Endodermal cell (in vitro differentiated cells): ENCODE results near the gene CLEC16A. TPM values are rescaled to one million over a fixed set of nuclear protein-coding genes. Genes with fewer than 3 reads are reported as not detected.

Experiments used
- DNase-seq: peaks from one replicate; pipeline ENCODE4 v3.0.0-alpha.2; 2017
- H3K27ac ChIP-seq: 2 replicates; pipeline ENCODE4 v1.5.1; 2013; ENCODE audit warnings: mild to moderate bottlenecking, low read depth, low read length, moderate library complexity
- H3K27me3 ChIP-seq: 2 replicates; pipeline ENCODE4 v1.6.1; 2013; ENCODE audit warnings: mild to moderate bottlenecking, low read length, moderate library complexity; ENCODE audit not compliant: insufficient read depth, control insufficient read depth, poor library complexity, severe bottlenecking
- H3K36me3 ChIP-seq: 2 replicates; pipeline ENCODE4 v1.7.0; 2013; ENCODE audit warnings: mild to moderate bottlenecking, low read length, moderate library complexity; ENCODE audit not compliant: control insufficient read depth, insufficient read depth
- H3K4me1 ChIP-seq: one replicate; pipeline ENCODE4 v1.7.0; 2013; ENCODE audit warnings: low read length; ENCODE audit not compliant: control insufficient read depth, insufficient read depth
- H3K4me3 ChIP-seq: 2 replicates; pipeline ENCODE4 v1.5.1; 2013; ENCODE audit warnings: mild to moderate bottlenecking, low read length, moderate library complexity
- H3K9ac ChIP-seq: 2 replicates; pipeline ENCODE4 v1.6.1; 2013; ENCODE audit warnings: mild to moderate bottlenecking, low read length, moderate library complexity; ENCODE audit not compliant: poor library complexity, severe bottlenecking; ENCODE audit errors: extremely low read depth
- H3K9me3 ChIP-seq: 2 replicates; pipeline ENCODE4 v1.6.1; 2013; ENCODE audit warnings: mild to moderate bottlenecking, low read length, moderate library complexity; ENCODE audit not compliant: control insufficient read depth
- H3K27ac Mint-ChIP-seq: 2 replicates; pipeline ENCODE4 v1.8.0; 2020; ENCODE audit warnings: mixed read lengths
- H3K27me3 Mint-ChIP-seq: 2 replicates; pipeline ENCODE4 v1.8.0; 2021; ENCODE audit warnings: mild to moderate bottlenecking, mixed read lengths; ENCODE audit not compliant: insufficient read depth
- H3K36me3 Mint-ChIP-seq: 2 replicates; pipeline ENCODE4 v1.8.0; 2020; ENCODE audit warnings: low read depth, mixed read lengths
- H3K4me1 Mint-ChIP-seq: 2 replicates; pipeline ENCODE4 v1.8.0; 2020; ENCODE audit warnings: mixed read lengths
- H3K4me3 Mint-ChIP-seq: 2 replicates; pipeline ENCODE4 v1.8.0; 2020; ENCODE audit warnings: mild to moderate bottlenecking, moderate library complexity, mixed read lengths
- H3K9me3 Mint-ChIP-seq: 2 replicates; pipeline ENCODE4 v1.8.0; 2020; ENCODE audit warnings: mild to moderate bottlenecking, mixed read lengths
- WGBS, 2 experiments: methylation state at CpG; one replicate each; pipeline versions ENCODE4 v1.1.5 to v1.1.7; 2013; ENCODE audit warnings: missing lambda C conversion rate in 2 of 2, mixed read lengths in 1 of 2; ENCODE audit not compliant: insufficient coverage in 1 of 2, insufficient read length in 1 of 2; 5-methylcytosine and 5-hydroxymethylcytosine counted together
- total RNA-seq, 2 donors: library from RNA; stranded (reverse); fragmentation: NEBNext Ultra II Directional in 1 of 2; extraction: Animal tissue kit (Norgen Biotek cat#: 25700) in 1 of 2; gene quantifications; 2 replicates in 1 of 2; 3 replicates in 1 of 2; pipeline ENCODE4 v1.2.1, GENCODE V29; 2021
- TF ChIP-seq, protein P1 (sequence below): fragments of 200-600 bp; sonication (generic); conservative IDR thresholded peaks from 2 replicates; pipeline ENCODE4 v1.5.0; 2021; ENCODE audit warnings: antibody characterized with exemption, mild to moderate bottlenecking

CLEC16A gene
- total RNA-seq, 2 donors from 2014 or later = 19.5 to 28.3 TPM

DNA sequence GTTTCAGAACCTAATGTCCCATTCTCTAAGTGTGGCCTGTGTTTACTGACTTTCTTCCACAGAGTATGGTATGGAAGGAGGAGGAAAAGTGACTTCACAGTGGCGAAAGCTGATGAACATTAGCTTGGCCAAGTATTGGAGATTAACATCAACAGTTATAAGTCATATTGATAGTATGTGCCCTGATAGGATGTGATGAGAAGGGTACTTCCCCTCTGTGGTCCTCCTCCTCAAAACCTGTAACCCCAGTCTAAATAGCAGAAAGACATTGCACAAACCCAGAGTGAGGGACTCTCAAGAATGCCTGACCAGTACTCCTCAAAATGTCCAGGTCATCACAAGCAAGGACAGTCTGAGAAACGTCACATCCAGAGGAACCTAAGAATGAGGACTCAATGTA lies 73.1 kb downstream of the CLEC16A start:
- H3K27ac Mint-ChIP-seq = no peak overlapping the region
- H3K27me3 Mint-ChIP-seq = no peaks in the 10 kb centered on the region
- 100% methylated on average over 1 to 2 of the region's 2 CpGs for WGBS, 2 experiments
- Histone ChIP-seq H3K36me3 (peaks cover 7% of the 10 kb centered on the region), H3K9ac (no peak overlapping the region), H3K27ac (no peak overlapping the region), H3K27me3 (no peaks in the 10 kb centered on the region), H3K4me3 (no peak overlapping the region), H3K4me1 (peaks cover 2% of the 10 kb centered on the region), H3K9me3 (no peaks in the 10 kb centered on the region)
- TF ChIP-seq, protein P1, sequence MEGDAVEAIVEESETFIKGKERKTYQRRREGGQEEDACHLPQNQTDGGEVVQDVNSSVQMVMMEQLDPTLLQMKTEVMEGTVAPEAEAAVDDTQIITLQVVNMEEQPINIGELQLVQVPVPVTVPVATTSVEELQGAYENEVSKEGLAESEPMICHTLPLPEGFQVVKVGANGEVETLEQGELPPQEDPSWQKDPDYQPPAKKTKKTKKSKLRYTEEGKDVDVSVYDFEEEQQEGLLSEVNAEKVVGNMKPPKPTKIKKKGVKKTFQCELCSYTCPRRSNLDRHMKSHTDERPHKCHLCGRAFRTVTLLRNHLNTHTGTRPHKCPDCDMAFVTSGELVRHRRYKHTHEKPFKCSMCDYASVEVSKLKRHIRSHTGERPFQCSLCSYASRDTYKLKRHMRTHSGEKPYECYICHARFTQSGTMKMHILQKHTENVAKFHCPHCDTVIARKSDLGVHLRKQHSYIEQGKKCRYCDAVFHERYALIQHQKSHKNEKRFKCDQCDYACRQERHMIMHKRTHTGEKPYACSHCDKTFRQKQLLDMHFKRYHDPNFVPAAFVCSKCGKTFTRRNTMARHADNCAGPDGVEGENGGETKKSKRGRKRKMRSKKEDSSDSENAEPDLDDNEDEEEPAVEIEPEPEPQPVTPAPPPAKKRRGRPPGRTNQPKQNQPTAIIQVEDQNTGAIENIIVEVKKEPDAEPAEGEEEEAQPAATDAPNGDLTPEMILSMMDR = no peak
- no peak overlapping the region for H3K4me3 Mint-ChIP-seq
- no peak for DNase-seq
- H3K4me1 Mint-ChIP-seq = peaks cover 4% of the 10 kb centered on the region
- peaks cover 3% of the 10 kb centered on the region for H3K9me3 Mint-ChIP-seq
- H3K36me3 Mint-ChIP-seq = peaks cover 32% of the 10 kb centered on the region

DNA sequence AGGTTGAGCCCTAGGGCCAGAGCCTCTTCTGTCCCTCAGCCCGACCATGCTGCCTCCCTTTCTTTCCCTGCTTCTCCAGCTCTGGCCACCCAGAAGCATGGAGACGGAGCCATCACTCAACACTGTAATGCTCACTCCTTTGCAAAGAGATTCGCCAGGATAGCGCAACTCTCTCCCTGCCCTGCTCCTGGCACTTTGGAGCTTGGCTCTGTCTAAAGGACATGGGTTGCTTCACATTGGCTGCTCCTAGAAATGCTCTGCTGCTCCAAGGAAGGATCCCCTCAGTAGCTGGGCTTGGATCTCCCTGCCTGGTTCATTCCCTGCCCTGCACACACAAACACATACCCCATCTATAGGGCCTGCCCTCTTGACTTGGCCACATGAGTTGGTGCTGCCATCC lies 76.0 kb downstream of the CLEC16A start:
- peaks cover 6% of the 10 kb centered on the region for H3K36me3 ChIP-seq
- Mint-ChIP-seq H3K27me3 (no peaks in the 10 kb centered on the region), H3K4me3 (no peak overlapping the region), H3K4me1 (peaks cover 4% of the 10 kb centered on the region), H3K36me3 (peaks cover 43% of the 10 kb centered on the region), H3K9me3 (peaks cover 3% of the 10 kb centered on the region), H3K27ac (no peak overlapping the region)
- peaks cover 3% of the 10 kb centered on the region for H3K9me3 ChIP-seq
- TF ChIP-seq, protein P1 = no peak
- no peaks in the 10 kb centered on the region for H3K27me3 ChIP-seq
- H3K9ac ChIP-seq = no peak overlapping the region
- DNase-seq = no peak
- 97 to 100% methylated on average over 1 to 4 of the region's 4 CpGs for WGBS, 2 experiments
- H3K27ac ChIP-seq = no peak overlapping the region
- peaks cover 2% of the 10 kb centered on the region for H3K4me1 ChIP-seq
- no peak overlapping the region for H3K4me3 ChIP-seq

DNA sequence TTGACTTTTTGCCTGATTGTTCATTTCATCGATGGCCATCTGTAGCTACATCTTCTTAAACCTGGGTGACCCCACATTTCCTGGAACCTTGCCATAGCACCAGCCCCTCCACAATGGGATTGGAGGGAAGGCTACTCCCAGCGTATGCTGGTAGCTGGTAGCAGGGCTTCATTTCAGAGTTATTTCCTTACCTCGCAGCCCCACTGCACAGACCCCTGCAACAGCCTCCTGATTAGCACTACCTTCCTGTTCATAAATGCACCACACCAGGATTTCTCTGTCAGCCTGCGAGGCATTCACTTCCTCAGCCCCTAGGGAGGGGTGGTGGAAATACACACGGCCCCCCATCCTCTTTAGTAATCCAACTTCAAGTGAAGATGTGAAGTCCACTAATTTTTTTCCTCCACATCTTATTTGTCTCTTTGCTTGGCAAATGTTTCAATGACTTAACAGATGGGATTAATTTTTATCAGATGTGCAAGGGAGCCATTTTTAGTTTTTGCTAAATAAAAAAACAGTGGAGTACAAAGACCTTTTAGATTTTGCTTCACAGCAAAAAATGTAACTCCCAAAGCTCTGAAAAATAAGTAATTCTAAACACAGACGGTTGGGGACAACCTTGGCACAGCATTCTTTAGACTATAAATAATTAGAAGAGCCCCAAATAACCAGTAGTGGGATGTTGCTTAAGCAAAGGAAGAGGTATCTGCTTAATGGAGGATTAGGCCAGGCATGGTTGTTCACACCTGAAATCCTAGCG lies 76.6 kb downstream of the CLEC16A start:
- WGBS, 2 experiments = 90 to 94% methylated on average over 3 to 7 of the region's 7 CpGs
- Histone ChIP-seq H3K27ac (no peak overlapping the region), H3K4me1 (peaks cover 2% of the 10 kb centered on the region), H3K9ac (no peak overlapping the region), H3K9me3 (peaks cover 9% of the 10 kb centered on the region), H3K36me3 (peaks cover 12% of the 10 kb centered on the region), H3K27me3 (no peaks in the 10 kb centered on the region), H3K4me3 (no peak overlapping the region)
- no peak for DNase-seq
- TF ChIP-seq, protein P1 = no peak
- H3K4me3 Mint-ChIP-seq = no peak overlapping the region
- no peaks in the 10 kb centered on the region for H3K27me3 Mint-ChIP-seq
- peaks cover 4% of the 10 kb centered on the region for H3K4me1 Mint-ChIP-seq
- H3K9me3 Mint-ChIP-seq = peaks cover 3% of the 10 kb centered on the region
- H3K27ac Mint-ChIP-seq = no peak overlapping the region
- peaks cover 49% of the 10 kb centered on the region for H3K36me3 Mint-ChIP-seq
